CD14-positive monocyte (primary cell): ENCODE data around the gene TVP23C. TPM values are rescaled to one million over a fixed set of nuclear protein-coding genes. Genes with fewer than 3 reads are reported as not detected.

Source experiments
- DNase-seq, 3 donors: peaks; one replicate each; pipeline ENCODE4 v3.0.0-alpha.2; 2011 to 2022
- H2AFZ ChIP-seq: 2 replicates; pipeline ENCODE4 v1.6.0; 2012; ENCODE audit warnings: mild to moderate bottlenecking, low read depth, low read length, inconsistent platforms; ENCODE audit not compliant: insufficient read depth, poor library complexity, severe bottlenecking
- H3K27ac ChIP-seq, 2 donors: 1 replicate in 1 of 2; 2 replicates in 1 of 2; pipeline ENCODE4 v1.5.1; 2012 to 2013; ENCODE audit warnings: low read length in 2 of 2, control low read depth in 1 of 2, inconsistent platforms in 1 of 2, low read depth in 1 of 2, mild to moderate bottlenecking in 1 of 2
- H3K27me3 ChIP-seq, 2 donors: one replicate each; pipeline versions ENCODE4 v1.6.0 to v1.6.1; 2011 to 2013; ENCODE audit warnings: low read length in 2 of 2; ENCODE audit not compliant: control insufficient read depth in 2 of 2, insufficient read depth in 2 of 2
- H3K36me3 ChIP-seq, 2 donors: replicated peaks in 1 of 2; 1 replicate in 1 of 2; 2 replicates in 1 of 2; pipeline versions ENCODE4 v1.5.1 to v1.6.1; 2012 to 2013; ENCODE audit warnings: low read length in 2 of 2, control low read depth in 1 of 2, inconsistent platforms in 1 of 2, mild to moderate bottlenecking in 1 of 2; ENCODE audit not compliant: insufficient read depth in 2 of 2, control insufficient read depth in 1 of 2
- H3K4me1 ChIP-seq, 2 donors: 1 replicate in 1 of 2; 2 replicates in 1 of 2; pipeline versions ENCODE4 v1.5.1 to v1.6.1; 2012 to 2013; ENCODE audit warnings: low read length in 2 of 2, control low read depth in 1 of 2, inconsistent platforms in 1 of 2, mild to moderate bottlenecking in 1 of 2, moderate library complexity in 1 of 2; ENCODE audit not compliant: insufficient read depth in 2 of 2, control insufficient read depth in 1 of 2
- H3K4me2 ChIP-seq: replicated peaks from 2 replicates; pipeline ENCODE3; 2012; ENCODE audit warnings: low read length, moderate library complexity, mild to moderate bottlenecking; ENCODE audit not compliant: poor library complexity, severe bottlenecking; ENCODE audit errors: extremely low read depth
- H3K4me3 ChIP-seq, 3 experiments: fragments of 200-600 bp in 1 of 3; sonication (generic) in 1 of 3; replicated peaks in 1 of 3; 1 replicate in 2 of 3; 2 replicates in 1 of 3; pipeline ENCODE4 v1.5.1; 2011 to 2013; ENCODE audit warnings: low read length in 3 of 3, mild to moderate bottlenecking in 3 of 3, control low read depth in 2 of 3, low read depth in 2 of 3, inconsistent platforms in 1 of 3, moderate library complexity in 1 of 3
- H3K79me2 ChIP-seq: 2 replicates; pipeline ENCODE4 v1.6.0; 2012; ENCODE audit warnings: mild to moderate bottlenecking, control low read depth, inconsistent platforms, low read length, moderate library complexity; ENCODE audit not compliant: insufficient read depth
- H3K9ac ChIP-seq: 2 replicates; pipeline ENCODE4 v1.6.0; 2017; ENCODE audit warnings: low read length, mild to moderate bottlenecking; ENCODE audit not compliant: insufficient read depth, poor library complexity, severe bottlenecking
- H3K9me3 ChIP-seq, 2 donors: replicated peaks in 1 of 2; 1 replicate in 1 of 2; 2 replicates in 1 of 2; pipeline versions ENCODE4 v1.5.1 to v1.6.1; 2012 to 2013; ENCODE audit warnings: low read length in 2 of 2, control low read depth in 1 of 2; ENCODE audit not compliant: control insufficient read depth in 1 of 2, insufficient read depth in 1 of 2
- H4K20me1 ChIP-seq: 2 replicates; pipeline ENCODE4 v1.6.0; 2012; ENCODE audit warnings: mild to moderate bottlenecking, low read length, control low read depth, moderate library complexity; ENCODE audit not compliant: insufficient read depth
- H3K27ac Mint-ChIP-seq, 7 donors: one replicate each; pipeline ENCODE4 v1.8.0; 2020; ENCODE audit warnings: mild to moderate bottlenecking in 7 of 7, mixed read lengths in 7 of 7, moderate library complexity in 6 of 7, inconsistent platforms in 2 of 7
- H3K27me3 Mint-ChIP-seq, 3 donors: one replicate each; pipeline ENCODE4 v1.8.0; 2021 to 2022; ENCODE audit warnings: low read depth in 3 of 3, mild to moderate bottlenecking in 3 of 3, mixed read lengths in 3 of 3, moderate library complexity in 3 of 3, inconsistent platforms in 1 of 3
- H3K36me3 Mint-ChIP-seq, 2 donors: one replicate each; pipeline ENCODE4 v1.8.0; 2020; ENCODE audit warnings: mixed read lengths in 2 of 2, inconsistent platforms in 1 of 2, mild to moderate bottlenecking in 1 of 2
- H3K4me1 Mint-ChIP-seq: one replicate; pipeline ENCODE4 v1.8.0; 2020; ENCODE audit warnings: mild to moderate bottlenecking, mixed read lengths
- H3K4me3 Mint-ChIP-seq, 2 donors: one replicate each; pipeline ENCODE4 v1.8.0; 2020; ENCODE audit warnings: mild to moderate bottlenecking in 2 of 2, mixed read lengths in 2 of 2, moderate library complexity in 1 of 2
- H3K9me3 Mint-ChIP-seq, 7 donors: one replicate each; pipeline ENCODE4 v1.8.0; 2020 to 2022; ENCODE audit warnings: mixed read lengths in 7 of 7, mild to moderate bottlenecking in 6 of 7, moderate library complexity in 6 of 7, inconsistent platforms in 2 of 7
- CTCF ChIP-seq: fragments of 200-600 bp; IDR thresholded peaks from one replicate; pipeline ENCODE4 v1.8.0; 2022; ENCODE audit warnings: antibody characterized with exemption, mild to moderate bottlenecking
- WGBS: methylation state at CpG from one replicate; pipeline ENCODE4 v1.1.5; 2013; ENCODE audit warnings: missing lambda C conversion rate; ENCODE audit not compliant: insufficient coverage; 5-methylcytosine and 5-hydroxymethylcytosine counted together
- intact Hi-C, 2 donors: fragments of 100-400 bp; cut with micrococcal nuclease; formaldehyde crosslinking; loops; one replicate each; pipeline versions ENCODE4 v1.15.0 to v1.15.1; 2023
- polyA plus RNA-seq, 3 donors: library from polyadenylated mRNA; depleted of rRNA in 1 of 3; unstranded in 2 of 3; stranded (reverse) in 1 of 3; fragments of 300-500 nt in 2 of 3; fragments of >200 nt in 1 of 3; fragmentation: Illumina TruSeq in 2 of 3; gene quantifications; 1 replicate in 2 of 3; 2 replicates in 1 of 3; pipeline ENCODE4 v1.2.3, GENCODE V29; 2012 to 2021

TVP23C gene
- polyA plus RNA-seq, 3 donors, result 0.88 to 3.3 (median 1.4) TPM

GRCh38 chr17:15472891-15473290 is 90.4 kb downstream of the TVP23C start:
- intact Hi-C loops, result no loop called here
- no peak overlapping the region for H3K9ac ChIP-seq

GRCh38 chr17:15470536-15470935 is 92.7 kb downstream of the TVP23C start:
- DNase-seq, result no peak
- Histone ChIP-seq H3K4me3 (no peak overlapping the region), H3K4me1 (no peaks in the 10 kb centered on the region), H3K4me2 (no peak overlapping the region), H3K79me2 (no peaks in the 10 kb centered on the region), H2AFZ (no peak overlapping the region), H3K9me3 (no peaks in the 10 kb centered on the region), H3K36me3 (no peaks in the 10 kb centered on the region), H4K20me1 (no peaks in the 10 kb centered on the region), H3K27ac (no peak overlapping the region), H3K9ac (no peak overlapping the region), H3K27me3 (no peaks in the 10 kb centered on the region)
- no peak overlapping the region for H3K4me3 Mint-ChIP-seq
- H3K36me3 Mint-ChIP-seq, result no peaks in the 10 kb centered on the region
- H3K4me1 Mint-ChIP-seq, result no peaks in the 10 kb centered on the region
- 78% methylated on average over 4 of the region's 7 CpGs for WGBS
- intact Hi-C loops, result no loop called here
- no peak for TF ChIP-seq CTCF
- no peak overlapping the region for H3K27ac Mint-ChIP-seq
- no peaks in the 10 kb centered on the region for H3K9me3 Mint-ChIP-seq
- peaks cover 0 to 6% (median 0%) of the 10 kb centered on the region in 3 donors for H3K27me3 Mint-ChIP-seq

More at GRCh38 chr17:15472891-15473290, 90.4 kb downstream of the TVP23C start:
- no peaks in the 10 kb centered on the region for H3K36me3 Mint-ChIP-seq
- Histone ChIP-seq H3K4me2 (no peak overlapping the region), H3K4me3 (no peak overlapping the region), H2AFZ (no peak overlapping the region), H3K4me1 (no peaks in the 10 kb centered on the region), H3K36me3 (no peaks in the 10 kb centered on the region), H3K79me2 (no peaks in the 10 kb centered on the region), H3K9me3 (no peaks in the 10 kb centered on the region), H3K27ac (no peak overlapping the region), H4K20me1 (no peaks in the 10 kb centered on the region), H3K27me3 (no peaks in the 10 kb centered on the region)
- no peaks in the 10 kb centered on the region for H3K4me1 Mint-ChIP-seq
- DNase-seq, result no peak
- H3K27ac Mint-ChIP-seq, result peak overlapping the region in 1 of 7 donors; percentile 5
- H3K27me3 Mint-ChIP-seq, result peaks cover 0 to 5% (median 0%) of the 10 kb centered on the region in 3 donors
- no peaks in the 10 kb centered on the region for H3K9me3 Mint-ChIP-seq
- no peak overlapping the region for H3K4me3 Mint-ChIP-seq
- 90% methylated on average over 3 of the region's 3 CpGs for WGBS
- TF ChIP-seq CTCF, result no peak
